PC-9 (cell line): ENCODE measurements around the gene DPP9.

ENCODE experiments used
- CTCF ChIP-seq: fragments of 200-600 bp; sonication (generic); conservative IDR thresholded peaks from 2 replicates; pipeline ENCODE4 v1.6.1; 2017; ENCODE audit warnings: mixed run types, antibody characterized with exemption, mild to moderate bottlenecking, moderate library complexity
- EZH2 ChIP-seq: fragments of 200-600 bp; sonication (generic); IDR thresholded peaks from 2 replicates; pipeline ENCODE4 v1.8.0; 2017; ENCODE audit warnings: antibody characterized with exemption, low read depth

DNA sequence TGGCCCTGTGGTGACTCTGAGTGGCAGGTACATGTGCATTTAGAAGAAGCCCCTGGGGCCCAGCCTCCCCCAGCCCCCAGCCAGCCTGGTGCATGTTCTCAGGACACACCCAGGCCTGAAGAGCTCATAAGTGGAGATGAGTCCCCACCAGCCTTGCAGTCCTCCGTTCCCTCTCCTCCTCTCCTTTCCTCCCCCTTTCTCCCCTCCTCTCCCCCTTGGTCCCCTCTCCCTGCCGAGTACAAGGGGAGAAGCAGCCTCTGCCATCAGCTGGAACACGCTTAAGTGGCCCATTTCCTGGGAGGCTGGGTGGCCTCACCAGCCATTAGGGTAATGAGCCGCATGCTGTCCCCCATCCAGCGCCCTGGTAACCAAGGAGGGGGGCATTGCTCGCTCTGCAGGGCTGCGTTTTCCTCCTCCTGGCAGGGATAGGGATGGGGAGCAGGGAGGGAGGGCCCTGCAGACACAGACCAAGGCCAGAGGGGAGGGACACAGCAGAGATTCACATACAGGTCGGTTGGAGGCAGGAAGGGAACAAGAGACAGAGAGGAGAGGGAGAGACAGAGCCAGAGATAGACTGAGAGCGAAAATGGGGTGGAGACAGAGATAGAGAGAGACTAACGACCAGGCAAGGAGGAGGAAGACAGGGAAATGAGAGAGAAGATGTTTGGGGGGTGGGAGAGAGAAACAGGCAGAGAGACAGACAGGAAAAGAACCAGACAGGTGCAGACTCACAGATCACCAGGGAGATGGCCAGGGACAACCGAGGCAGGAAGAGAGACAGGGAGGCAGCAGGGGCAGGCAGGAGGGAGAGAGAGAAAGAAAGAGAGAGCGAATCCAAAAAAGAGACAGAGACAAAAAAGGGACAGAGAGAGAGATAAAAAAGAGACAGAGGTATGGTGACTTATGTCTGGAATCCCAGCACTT lies 19.3 kb upstream of the DPP9 start:
- TF ChIP-seq CTCF = no peak
- TF ChIP-seq EZH2 = no peak
